ENCODE data around the gene LMBR1. TPM values are rescaled to one million over a fixed set of nuclear protein-coding genes. Genes with fewer than 3 reads are reported as not detected.

The LMBR1 gene
- total and polyA plus RNA-seq, 3 donors from 2014 or later = 73.3 to 219 (median 218) TPM

GRCh38 chr7:156666368-156667109 lies 226.4 kb downstream of the LMBR1 start:
- no peak overlapping the region for H3K27ac ChIP-seq
- H3K36me3 ChIP-seq (ENCODE audit: low read depth, missing control alignments) = no peaks in the 10 kb centered on the region
- no peak for DNase-seq
- TF ChIP-seq CTCF (IDR thresholded peaks at IDR 0.05) = no peak
- no peaks in the 10 kb centered on the region for H3K4me1 ChIP-seq
- no peak overlapping the region for H3K4me3 ChIP-seq
- no peaks in the 10 kb centered on the region for H3K9me3 ChIP-seq
- H3K27me3 ChIP-seq = no peaks in the 10 kb centered on the region
- intact Hi-C loops (cut with DNase I; ENCODE audit: low total_unique reads) = no loop called here
- WGBS, 2 donors = 66 to 70% methylated on average over 8 of the region's 8 CpGs

DNA sequence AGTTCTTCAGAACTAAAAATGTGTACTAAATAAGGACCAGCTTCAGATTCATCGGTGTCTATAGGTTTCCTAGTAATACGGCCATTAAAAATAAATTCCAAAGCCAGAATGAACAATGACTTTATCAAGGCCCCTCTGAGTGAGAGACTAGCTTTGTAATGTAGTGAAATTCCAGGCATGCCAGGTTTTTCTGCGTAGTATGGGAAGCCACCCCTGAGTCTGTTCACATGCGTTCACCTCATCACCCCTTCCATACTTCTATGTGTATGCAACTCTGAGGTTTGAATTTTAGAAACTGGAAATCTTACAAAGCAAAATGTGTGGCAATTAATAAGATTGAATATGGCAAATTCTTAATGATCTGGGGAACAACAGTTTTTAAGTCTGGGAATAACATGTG lies 227.9 kb downstream of the LMBR1 start:
- Histone ChIP-seq H3K4me3 (no peak overlapping the region), H3K9me3 (no peaks in the 10 kb centered on the region), H3K27ac (no peak overlapping the region), H3K36me3 (ENCODE audit: low read depth, missing control alignments) (no peaks in the 10 kb centered on the region), H3K4me1 (no peaks in the 10 kb centered on the region), H3K27me3 (no peaks in the 10 kb centered on the region)
- TF ChIP-seq CTCF (IDR thresholded peaks at IDR 0.05) (no peak), POLR2A (IDR thresholded peaks at IDR 0.05) (no peak)
- 86 to 87% methylated on average over 4 of the region's 4 CpGs for WGBS, 2 donors
- intact Hi-C loops (cut with DNase I; ENCODE audit: low total_unique reads) = no loop called here
- DNase-seq = no peak

- WGBS, 2 donors = 89 to 91% methylated on average over 4 of the region's 4 CpGs
- Histone ChIP-seq H3K36me3 (ENCODE audit: low read depth, missing control alignments) (no peaks in the 10 kb centered on the region), H3K4me1 (no peaks in the 10 kb centered on the region), H3K27me3 (no peaks in the 10 kb centered on the region), H3K9me3 (no peaks in the 10 kb centered on the region), H3K4me3 (no peak overlapping the region), H3K27ac (no peak overlapping the region)
- TF ChIP-seq CTCF (IDR thresholded peaks at IDR 0.05) = no peak
- no peak for TF ChIP-seq POLR2A (IDR thresholded peaks at IDR 0.05)
- intact Hi-C loops (cut with DNase I; ENCODE audit: low total_unique reads) = no loop called here
- no peak for DNase-seq
These were observed 230.7 kb downstream of the LMBR1 start for GRCh38 chr7:156662277-156662676.

DNA sequence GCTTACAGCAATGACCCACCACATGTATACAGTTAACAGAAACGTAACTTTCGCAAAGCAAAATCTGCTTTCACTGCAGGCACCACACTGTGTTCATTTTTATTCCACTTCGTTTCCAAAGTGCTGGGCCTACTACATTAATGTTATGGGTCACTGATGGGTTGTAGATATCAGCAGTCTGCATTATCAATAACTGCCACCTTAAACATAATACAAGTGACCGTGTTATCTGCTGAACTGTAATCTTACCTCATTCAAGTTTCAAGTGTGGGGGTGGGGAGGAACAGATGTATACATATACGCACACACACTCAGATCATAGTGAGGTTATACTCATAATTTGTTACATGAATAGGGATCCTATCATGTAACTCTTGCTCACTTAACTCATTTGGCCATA lies 231.3 kb downstream of the LMBR1 start:
- H3K9me3 ChIP-seq = no peaks in the 10 kb centered on the region
- H3K27ac ChIP-seq = no peak overlapping the region
- DNase-seq = no peak
- H3K27me3 ChIP-seq = no peaks in the 10 kb centered on the region
- H3K36me3 ChIP-seq (ENCODE audit: low read depth, missing control alignments) = no peaks in the 10 kb centered on the region
- H3K4me1 ChIP-seq = no peaks in the 10 kb centered on the region
- intact Hi-C loops (cut with DNase I; ENCODE audit: low total_unique reads) = no loop called here
- TF ChIP-seq CTCF (IDR thresholded peaks at IDR 0.05) = no peak
- H3K4me3 ChIP-seq = no peak overlapping the region
- 90 to 91% methylated on average over 5 of the region's 5 CpGs for WGBS, 2 donors

DNA sequence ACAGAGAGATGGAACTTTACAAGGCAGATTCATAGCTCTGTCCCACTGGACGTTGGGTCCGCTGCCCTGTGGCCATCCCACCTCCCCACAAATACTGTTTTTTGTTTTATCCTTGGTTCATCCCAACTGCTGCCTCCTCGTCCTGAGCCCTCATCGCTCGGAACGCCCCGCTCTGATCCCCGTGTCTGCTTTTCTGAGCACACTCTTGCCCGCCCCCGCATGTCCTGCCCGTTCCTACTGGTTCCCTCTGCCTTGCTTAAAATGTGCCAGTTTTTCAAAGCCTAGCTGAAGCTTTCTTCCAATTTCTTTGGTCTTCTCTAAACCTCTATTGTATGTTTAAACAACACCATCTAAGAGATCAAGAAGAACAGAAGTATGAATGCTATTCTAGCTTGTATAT lies 233.0 kb downstream of the LMBR1 start:
- Histone ChIP-seq H3K4me3 (no peak overlapping the region), H3K27me3 (no peaks in the 10 kb centered on the region), H3K9me3 (no peaks in the 10 kb centered on the region), H3K27ac (no peak overlapping the region), H3K4me1 (no peaks in the 10 kb centered on the region), H3K36me3 (ENCODE audit: low read depth, missing control alignments) (no peaks in the 10 kb centered on the region)
- TF ChIP-seq CTCF (IDR thresholded peaks at IDR 0.05) = no peak
- no peak for TF ChIP-seq POLR2A (IDR thresholded peaks at IDR 0.05)
- peak; percentile 42 for DNase-seq
- 41 to 43% methylated on average over 11 of the region's 11 CpGs for WGBS, 2 donors
- intact Hi-C loops (cut with DNase I; ENCODE audit: low total_unique reads) = no loop called here

Data from testis (tissue), 3 donors.